SK-N-SH treated with all-trans-retinoic acid at 6 μM for 48 hours (cell line): ENCODE measurements around the gene SPHK2.

Experiments used
- ATAC-seq: fragments of 200-7000 bp; cut with Tn5 transposase; 3 replicates; pipeline ENCODE4 v1.9.1; 2020; ENCODE audit warnings: mild to moderate bottlenecking, moderate library complexity
- ARNTL ChIP-seq: fragments of 450-650 bp; formaldehyde crosslinking; IDR thresholded peaks from 2 replicates; pipeline ENCODE4 v1.5.0; 2020; ENCODE audit warnings: low read depth, mild to moderate bottlenecking, moderate library complexity, borderline replicate concordance
- BACH2 ChIP-seq: fragments of 250-450 bp; sonication (Bioruptor Pico); IDR thresholded peaks from 2 replicates; pipeline ENCODE4 v1.9.0; 2021; ENCODE audit warnings: mild to moderate bottlenecking, borderline replicate concordance
- ESRRG ChIP-seq: fragments of 250-450 bp; sonication (Bioruptor Pico); IDR thresholded peaks from 2 replicates; pipeline ENCODE4 v1.6.1; 2021; ENCODE audit warnings: mild to moderate bottlenecking
- GLIS3 ChIP-seq: fragments of 250-450 bp; sonication (Bioruptor Pico); IDR thresholded peaks from 2 replicates; pipeline ENCODE4 v1.5.0; 2020; ENCODE audit warnings: mild to moderate bottlenecking, moderate library complexity
- ISL1 ChIP-seq: fragments of 250-450 bp; sonication (Bioruptor Pico); IDR thresholded peaks from 2 replicates; pipeline ENCODE4 v2.1.2; 2022; ENCODE audit warnings: mild to moderate bottlenecking, moderate library complexity
- OSR1 ChIP-seq: fragments of 250-450 bp; sonication (Bioruptor Pico); IDR thresholded peaks from 2 replicates; pipeline ENCODE4 v1.8.0; 2022; ENCODE audit warnings: moderate library complexity, mild to moderate bottlenecking, inconsistent platforms
- PATZ1 ChIP-seq: fragments of 250-450 bp; sonication (Bioruptor Pico); IDR thresholded peaks from 2 replicates; pipeline ENCODE4 v1.8.0; 2020; ENCODE audit warnings: mild to moderate bottlenecking, moderate library complexity, borderline replicate concordance
- PPARA ChIP-seq: fragments of 250-450 bp; sonication (Bioruptor Pico); IDR thresholded peaks from 2 replicates; pipeline ENCODE4 v1.5.0; 2020; ENCODE audit warnings: mild to moderate bottlenecking, borderline replicate concordance
- RARB ChIP-seq: fragments of 250-450 bp; sonication (Bioruptor Pico); IDR thresholded peaks from 2 replicates; pipeline ENCODE4 v1.8.0; 2021; ENCODE audit warnings: mild to moderate bottlenecking, moderate library complexity
- SNAI2 ChIP-seq: fragments of 250-450 bp; sonication (Bioruptor Pico); IDR thresholded peaks from 2 replicates; pipeline ENCODE4 v1.5.0; 2020; ENCODE audit warnings: mild to moderate bottlenecking, moderate library complexity
- TCF4 ChIP-seq: fragments of 250-450 bp; sonication (Bioruptor Pico); IDR thresholded peaks from 2 replicates; pipeline ENCODE4 v1.8.0; 2021; ENCODE audit warnings: mild to moderate bottlenecking, moderate library complexity, borderline replicate concordance
- TOX ChIP-seq: fragments of 250-450 bp; sonication (Bioruptor Pico); IDR thresholded peaks from 2 replicates; pipeline ENCODE4 v1.8.0; 2021; ENCODE audit warnings: mild to moderate bottlenecking, moderate library complexity, borderline replicate concordance
- ZC3H10 ChIP-seq: fragments of 250-450 bp; sonication (Bioruptor Pico); IDR thresholded peaks from 2 replicates; pipeline ENCODE4 v1.5.1; 2021; ENCODE audit warnings: mild to moderate bottlenecking, moderate library complexity
- ZFP3 ChIP-seq: fragments of 250-450 bp; sonication (Bioruptor Pico); IDR thresholded peaks from 2 replicates; pipeline ENCODE4 v1.5.0; 2020; ENCODE audit warnings: mild to moderate bottlenecking, moderate library complexity
- ZFP30 ChIP-seq: fragments of 450-650 bp; formaldehyde crosslinking; IDR thresholded peaks from 2 replicates; pipeline ENCODE4 v1.5.0; 2022; ENCODE audit warnings: mild to moderate bottlenecking, moderate library complexity
- ZNF70 ChIP-seq: fragments of 450-650 bp; formaldehyde crosslinking; IDR thresholded peaks from 2 replicates; pipeline ENCODE4 v1.5.0; 2020; ENCODE audit warnings: mild to moderate bottlenecking, moderate library complexity
- TF ChIP-seq, protein P1 (sequence below): fragments of 250-450 bp; sonication (Bioruptor Pico); IDR thresholded peaks from 2 replicates; pipeline ENCODE4 v1.8.0; 2021; ENCODE audit warnings: low read depth, mild to moderate bottlenecking, moderate library complexity, borderline replicate concordance
- TF ChIP-seq, protein P2 (sequence below): fragments of 250-450 bp; sonication (Bioruptor Pico); IDR thresholded peaks from 2 replicates; pipeline ENCODE4 v1.5.0; 2020; ENCODE audit warnings: mild to moderate bottlenecking, moderate library complexity
- TF ChIP-seq, protein P3 (sequence below): fragments of 250-450 bp; sonication (Bioruptor Pico); IDR thresholded peaks from 2 replicates; pipeline ENCODE4 v1.5.1; 2021; ENCODE audit warnings: mild to moderate bottlenecking, moderate library complexity

Gene SPHK2

GRCh38 chr19:48615231-48616040, 3.9 kb upstream of the SPHK2 start:
- no peak for ATAC-seq
- TF ChIP-seq OSR1 (CRISPR knock-in tag) (no peak), ZC3H10 (no peak), ISL1 (CRISPR knock-in tag) (no peak), ZNF70 (CRISPR knock-in tag) (no peak), SNAI2 (no peak)
- TF ChIP-seq, protein P1, sequence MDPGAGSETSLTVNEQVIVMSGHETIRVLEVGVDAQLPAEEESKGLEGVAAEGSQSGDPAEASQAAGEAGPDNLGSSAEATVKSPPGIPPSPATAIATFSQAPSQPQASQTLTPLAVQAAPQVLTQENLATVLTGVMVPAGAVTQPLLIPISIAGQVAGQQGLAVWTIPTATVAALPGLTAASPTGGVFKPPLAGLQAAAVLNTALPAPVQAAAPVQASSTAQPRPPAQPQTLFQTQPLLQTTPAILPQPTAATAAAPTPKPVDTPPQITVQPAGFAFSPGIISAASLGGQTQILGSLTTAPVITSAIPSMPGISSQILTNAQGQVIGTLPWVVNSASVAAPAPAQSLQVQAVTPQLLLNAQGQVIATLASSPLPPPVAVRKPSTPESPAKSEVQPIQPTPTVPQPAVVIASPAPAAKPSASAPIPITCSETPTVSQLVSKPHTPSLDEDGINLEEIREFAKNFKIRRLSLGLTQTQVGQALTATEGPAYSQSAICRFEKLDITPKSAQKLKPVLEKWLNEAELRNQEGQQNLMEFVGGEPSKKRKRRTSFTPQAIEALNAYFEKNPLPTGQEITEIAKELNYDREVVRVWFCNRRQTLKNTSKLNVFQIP (CRISPR knock-in tag), result no peak
- TF ChIP-seq, protein P2, sequence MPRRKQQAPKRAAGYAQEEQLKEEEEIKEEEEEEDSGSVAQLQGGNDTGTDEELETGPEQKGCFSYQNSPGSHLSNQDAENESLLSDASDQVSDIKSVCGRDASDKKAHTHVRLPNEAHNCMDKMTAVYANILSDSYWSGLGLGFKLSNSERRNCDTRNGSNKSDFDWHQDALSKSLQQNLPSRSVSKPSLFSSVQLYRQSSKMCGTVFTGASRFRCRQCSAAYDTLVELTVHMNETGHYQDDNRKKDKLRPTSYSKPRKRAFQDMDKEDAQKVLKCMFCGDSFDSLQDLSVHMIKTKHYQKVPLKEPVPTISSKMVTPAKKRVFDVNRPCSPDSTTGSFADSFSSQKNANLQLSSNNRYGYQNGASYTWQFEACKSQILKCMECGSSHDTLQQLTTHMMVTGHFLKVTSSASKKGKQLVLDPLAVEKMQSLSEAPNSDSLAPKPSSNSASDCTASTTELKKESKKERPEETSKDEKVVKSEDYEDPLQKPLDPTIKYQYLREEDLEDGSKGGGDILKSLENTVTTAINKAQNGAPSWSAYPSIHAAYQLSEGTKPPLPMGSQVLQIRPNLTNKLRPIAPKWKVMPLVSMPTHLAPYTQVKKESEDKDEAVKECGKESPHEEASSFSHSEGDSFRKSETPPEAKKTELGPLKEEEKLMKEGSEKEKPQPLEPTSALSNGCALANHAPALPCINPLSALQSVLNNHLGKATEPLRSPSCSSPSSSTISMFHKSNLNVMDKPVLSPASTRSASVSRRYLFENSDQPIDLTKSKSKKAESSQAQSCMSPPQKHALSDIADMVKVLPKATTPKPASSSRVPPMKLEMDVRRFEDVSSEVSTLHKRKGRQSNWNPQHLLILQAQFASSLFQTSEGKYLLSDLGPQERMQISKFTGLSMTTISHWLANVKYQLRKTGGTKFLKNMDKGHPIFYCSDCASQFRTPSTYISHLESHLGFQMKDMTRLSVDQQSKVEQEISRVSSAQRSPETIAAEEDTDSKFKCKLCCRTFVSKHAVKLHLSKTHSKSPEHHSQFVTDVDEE (CRISPR knock-in tag), result no peak
- TF ChIP-seq, all 23 proteins: peak for 0

GRCh38 chr19:48616041-48616436, 3.3 kb upstream of the SPHK2 start:
- ATAC-seq, result no peak
- no peak for TF ChIP-seq TOX (CRISPR knock-in tag)
- TF ChIP-seq ZFP3, result no peak
- TF ChIP-seq, protein P1 (CRISPR knock-in tag), result no peak
- TF ChIP-seq PATZ1 (CRISPR knock-in tag), result no peak
- no peak for TF ChIP-seq RARB
- TF ChIP-seq ISL1 (CRISPR knock-in tag), result no peak
- no peak for TF ChIP-seq BACH2 (CRISPR knock-in tag)
- no peak for TF ChIP-seq TCF4
- TF ChIP-seq ZFP30 (CRISPR knock-in tag), result no peak
- TF ChIP-seq ESRRG (CRISPR knock-in tag), result no peak
- TF ChIP-seq, protein P3, sequence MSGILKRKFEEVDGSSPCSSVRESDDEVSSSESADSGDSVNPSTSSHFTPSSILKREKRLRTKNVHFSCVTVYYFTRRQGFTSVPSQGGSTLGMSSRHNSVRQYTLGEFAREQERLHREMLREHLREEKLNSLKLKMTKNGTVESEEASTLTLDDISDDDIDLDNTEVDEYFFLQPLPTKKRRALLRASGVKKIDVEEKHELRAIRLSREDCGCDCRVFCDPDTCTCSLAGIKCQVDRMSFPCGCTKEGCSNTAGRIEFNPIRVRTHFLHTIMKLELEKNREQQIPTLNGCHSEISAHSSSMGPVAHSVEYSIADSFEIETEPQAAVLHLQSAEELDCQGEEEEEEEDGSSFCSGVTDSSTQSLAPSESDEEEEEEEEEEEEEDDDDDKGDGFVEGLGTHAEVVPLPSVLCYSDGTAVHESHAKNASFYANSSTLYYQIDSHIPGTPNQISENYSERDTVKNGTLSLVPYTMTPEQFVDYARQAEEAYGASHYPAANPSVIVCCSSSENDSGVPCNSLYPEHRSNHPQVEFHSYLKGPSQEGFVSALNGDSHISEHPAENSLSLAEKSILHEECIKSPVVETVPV (CRISPR knock-in tag), result no peak
- no peak for TF ChIP-seq GLIS3
- no peak for TF ChIP-seq ARNTL (CRISPR knock-in tag)

DNA sequence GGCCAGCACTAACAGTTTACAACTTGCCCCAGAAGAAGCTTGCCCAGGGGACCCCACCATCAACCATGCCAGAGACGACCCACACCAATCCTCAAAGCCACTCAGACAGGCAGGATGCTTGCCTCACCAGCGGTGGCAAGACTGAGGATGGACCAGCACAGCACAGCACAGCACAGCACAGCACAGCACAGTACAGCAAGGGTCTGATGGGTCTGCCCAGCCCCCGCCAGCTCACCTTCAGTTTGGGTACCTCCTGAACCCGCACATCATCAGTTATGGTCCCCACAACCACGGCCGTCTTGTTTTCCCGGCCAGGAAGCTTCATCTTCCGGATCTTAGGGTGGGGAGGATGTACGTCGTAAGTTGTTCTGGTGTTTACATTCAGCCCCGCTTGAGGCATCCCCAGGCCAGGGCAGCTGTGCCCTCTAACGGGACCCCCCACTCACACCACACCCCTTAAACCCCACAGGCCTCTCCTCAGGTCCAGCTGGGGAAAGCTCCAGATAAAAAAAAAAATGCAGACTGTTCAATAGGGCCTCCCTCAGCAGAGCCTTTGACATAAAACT, 2.7 kb upstream of the SPHK2 start:
- TF ChIP-seq ARNTL (CRISPR knock-in tag) (no peak), PPARA (CRISPR knock-in tag) (no peak), SNAI2 (no peak), OSR1 (CRISPR knock-in tag) (no peak), ZC3H10 (no peak), ZFP3 (no peak), ZNF70 (CRISPR knock-in tag) (no peak), PATZ1 (CRISPR knock-in tag) (no peak), ESRRG (CRISPR knock-in tag) (no peak)
- TF ChIP-seq, protein P2 (CRISPR knock-in tag), result no peak
- TF ChIP-seq, protein P1 (CRISPR knock-in tag), result no peak
- ATAC-seq, result no peak
